Stimulated activated naive CD8-positive, alpha-beta T cell treated with anti-CD3 and anti-CD28 coated beads, Interleukin-15, Interleukin-2, amounts not matched to agents 100 ng/mL and 50 ng/mL, for 24 hours (primary cell): ENCODE data around the gene DIP2A.
"Not testable (repeated sequence)": the region's sequence is repeated elsewhere in the genome, so short reads cannot be mapped to it uniquely, and the experiment has no call there.

Experiments
- H3K27ac Mint-ChIP-seq: one replicate; pipeline ENCODE4 v1.8.0; 2021; ENCODE audit warnings: mild to moderate bottlenecking, mixed read lengths
- H3K27me3 Mint-ChIP-seq: one replicate; pipeline ENCODE4 v1.8.0; 2021; ENCODE audit warnings: mixed read lengths
- H3K36me3 Mint-ChIP-seq: one replicate; pipeline ENCODE4 v1.8.0; 2021; ENCODE audit warnings: low read depth, mixed read lengths
- H3K4me1 Mint-ChIP-seq: one replicate; pipeline ENCODE4 v1.8.0; 2021; ENCODE audit warnings: low read depth, mixed read lengths
- H3K4me3 Mint-ChIP-seq: one replicate; pipeline ENCODE4 v1.8.0; 2021; ENCODE audit warnings: mild to moderate bottlenecking, mixed read lengths
- H3K9me3 Mint-ChIP-seq: one replicate; pipeline ENCODE4 v1.8.0; 2021; ENCODE audit warnings: mixed read lengths

The DIP2A gene

GRCh38 chr21:46567348-46567747, 108.7 kb downstream of the DIP2A start:
- H3K9me3 Mint-ChIP-seq = peaks cover 6% of the 10 kb centered on the region
- no peaks in the 10 kb centered on the region for H3K27me3 Mint-ChIP-seq
- H3K4me1 Mint-ChIP-seq = peaks cover 7% of the 10 kb centered on the region
- H3K4me3 Mint-ChIP-seq = no peak overlapping the region
- no peak overlapping the region for H3K27ac Mint-ChIP-seq
- peaks cover 74% of the 10 kb centered on the region for H3K36me3 Mint-ChIP-seq

GRCh38 chr21:46568562-46568961, 109.9 kb downstream of the DIP2A start:
- peaks cover 10% of the 10 kb centered on the region for H3K9me3 Mint-ChIP-seq
- H3K27ac Mint-ChIP-seq = no peak overlapping the region
- peaks cover 68% of the 10 kb centered on the region for H3K36me3 Mint-ChIP-seq
- no peaks in the 10 kb centered on the region for H3K4me1 Mint-ChIP-seq
- H3K27me3 Mint-ChIP-seq = no peaks in the 10 kb centered on the region
- no peak overlapping the region for H3K4me3 Mint-ChIP-seq

GRCh38 chr21:46569081-46569480, 110.4 kb downstream of the DIP2A start:
- H3K4me3 Mint-ChIP-seq = no peak overlapping the region
- no peaks in the 10 kb centered on the region for H3K4me1 Mint-ChIP-seq
- peaks cover 70% of the 10 kb centered on the region for H3K36me3 Mint-ChIP-seq
- peaks cover 10% of the 10 kb centered on the region for H3K9me3 Mint-ChIP-seq
- H3K27me3 Mint-ChIP-seq = no peaks in the 10 kb centered on the region
- H3K27ac Mint-ChIP-seq = no peak overlapping the region

- no peaks in the 10 kb centered on the region for H3K27me3 Mint-ChIP-seq
- H3K4me3 Mint-ChIP-seq = no peak overlapping the region
- H3K4me1 Mint-ChIP-seq = peaks cover 1% of the 10 kb centered on the region
- peaks cover 64% of the 10 kb centered on the region for H3K36me3 Mint-ChIP-seq
- peaks cover 10% of the 10 kb centered on the region for H3K9me3 Mint-ChIP-seq
- H3K27ac Mint-ChIP-seq = no peak overlapping the region
These were observed 111.4 kb downstream of the DIP2A start for GRCh38 chr21:46570119-46570518.

- H3K9me3 Mint-ChIP-seq = peaks cover 10% of the 10 kb centered on the region
- peaks cover 6% of the 10 kb centered on the region for H3K4me1 Mint-ChIP-seq
- no peak overlapping the region for H3K27ac Mint-ChIP-seq
- H3K36me3 Mint-ChIP-seq = peaks cover 59% of the 10 kb centered on the region
- no peak overlapping the region for H3K4me3 Mint-ChIP-seq
- no peaks in the 10 kb centered on the region for H3K27me3 Mint-ChIP-seq
These were observed 111.9 kb downstream of the DIP2A start for GRCh38 chr21:46570631-46571030.

- Mint-ChIP-seq H3K27ac (no peak overlapping the region), H3K4me1 (peaks cover 7% of the 10 kb centered on the region), H3K36me3 (peaks cover 41% of the 10 kb centered on the region), H3K4me3 (no peak overlapping the region), H3K27me3 (no peaks in the 10 kb centered on the region), H3K9me3 (peaks cover 10% of the 10 kb centered on the region)
These were observed 114.2 kb downstream of the DIP2A start for GRCh38 chr21:46572850-46573249.

GRCh38 chr21:46577786-46578185, 119.1 kb downstream of the DIP2A start:
- not testable (repeated sequence) for H3K27me3 Mint-ChIP-seq, H3K27ac Mint-ChIP-seq, H3K4me3 Mint-ChIP-seq, H3K4me1 Mint-ChIP-seq
- Mint-ChIP-seq H3K36me3 (peaks cover 41% of the 10 kb centered on the region), H3K9me3 (peaks cover 30% of the 10 kb centered on the region)

GRCh38 chr21:46579394-46579793, 120.7 kb downstream of the DIP2A start:
- Mint-ChIP-seq H3K9me3 (peaks cover 37% of the 10 kb centered on the region), H3K36me3 (peaks cover 45% of the 10 kb centered on the region)
- not testable (repeated sequence) for H3K27ac Mint-ChIP-seq

GRCh38 chr21:46581780-46582307, 123.2 kb downstream of the DIP2A start:
- Mint-ChIP-seq H3K9me3 (peaks cover 48% of the 10 kb centered on the region), H3K27ac (no peak overlapping the region), H3K36me3 (peaks cover 45% of the 10 kb centered on the region), H3K4me3 (no peak overlapping the region), H3K27me3 (no peaks in the 10 kb centered on the region), H3K4me1 (peaks cover 11% of the 10 kb centered on the region)

More at GRCh38 chr21:46579394-46579793, 120.7 kb downstream of the DIP2A start:
- not testable (repeated sequence) for H3K4me3 Mint-ChIP-seq, H3K4me1 Mint-ChIP-seq, H3K27me3 Mint-ChIP-seq

GRCh38 chr21:46585191-46585953, 126.7 kb downstream of the DIP2A start:
- H3K36me3 Mint-ChIP-seq = peaks cover 35% of the 10 kb centered on the region
- H3K9me3 Mint-ChIP-seq = peaks cover 50% of the 10 kb centered on the region
- H3K27ac Mint-ChIP-seq = no peak overlapping the region
- H3K4me3 Mint-ChIP-seq = no peak overlapping the region
- peaks cover 17% of the 10 kb centered on the region for H3K4me1 Mint-ChIP-seq
- H3K27me3 Mint-ChIP-seq = no peaks in the 10 kb centered on the region

- no peak overlapping the region for H3K27ac Mint-ChIP-seq
These were observed 135.6 kb downstream of the DIP2A start for GRCh38 chr21:46594276-46594675.

GRCh38 chr21:46596201-46596600, 137.5 kb downstream of the DIP2A start:
- Mint-ChIP-seq H3K27ac (no peak overlapping the region), H3K27me3 (no peaks in the 10 kb centered on the region), H3K4me3 (no peak overlapping the region), H3K9me3 (peaks cover 8% of the 10 kb centered on the region), H3K4me1 (peaks cover 12% of the 10 kb centered on the region), H3K36me3 (no peaks in the 10 kb centered on the region)

More at GRCh38 chr21:46594276-46594675, 135.6 kb downstream of the DIP2A start:
- H3K27me3 Mint-ChIP-seq = no peaks in the 10 kb centered on the region
- H3K9me3 Mint-ChIP-seq = peaks cover 21% of the 10 kb centered on the region
- peaks cover 4% of the 10 kb centered on the region for H3K36me3 Mint-ChIP-seq
- no peak overlapping the region for H3K4me3 Mint-ChIP-seq
- peaks cover 6% of the 10 kb centered on the region for H3K4me1 Mint-ChIP-seq

- no peaks in the 10 kb centered on the region for H3K27me3 Mint-ChIP-seq
- peaks cover 5% of the 10 kb centered on the region for H3K9me3 Mint-ChIP-seq
- peaks cover 12% of the 10 kb centered on the region for H3K4me1 Mint-ChIP-seq
- no peak overlapping the region for H3K4me3 Mint-ChIP-seq
- no peaks in the 10 kb centered on the region for H3K36me3 Mint-ChIP-seq
- H3K27ac Mint-ChIP-seq = no peak overlapping the region
These were observed 138.3 kb downstream of the DIP2A start for GRCh38 chr21:46597031-46597430.

- no peak overlapping the region for H3K27ac Mint-ChIP-seq
These were observed 139.2 kb downstream of the DIP2A start for GRCh38 chr21:46597896-46598343.

GRCh38 chr21:46598581-46599572, 140.2 kb downstream of the DIP2A start:
- H3K4me3 Mint-ChIP-seq = no peak overlapping the region

More at GRCh38 chr21:46597896-46598343, 139.2 kb downstream of the DIP2A start:
- Mint-ChIP-seq H3K36me3 (no peaks in the 10 kb centered on the region), H3K27me3 (no peaks in the 10 kb centered on the region), H3K4me1 (peaks cover 12% of the 10 kb centered on the region), H3K9me3 (peaks cover 5% of the 10 kb centered on the region), H3K4me3 (no peak overlapping the region)

More at GRCh38 chr21:46598581-46599572, 140.2 kb downstream of the DIP2A start:
- Mint-ChIP-seq H3K27ac (no peak overlapping the region), H3K9me3 (peaks cover 5% of the 10 kb centered on the region), H3K36me3 (no peaks in the 10 kb centered on the region), H3K4me1 (peaks cover 12% of the 10 kb centered on the region), H3K27me3 (no peaks in the 10 kb centered on the region)
